ENCODE measurements around the gene TMOD1.

GRCh38 chr9:97600531-97601227, 99.2 kb downstream of the TMOD1 start:
- TF ChIP-seq CTCF (IDR thresholded peaks at IDR 0.05) (no peak), POLR2A (IDR thresholded peaks at IDR 0.05) (no peak)

Measured in breast epithelium (tissue), 3 donors.